Activated CD8-positive, alpha-beta memory T cell treated with anti-CD3 and anti-CD28 coated beads for 36 hours (primary cell): Measurements from ENCODE around the gene ZNF135. TPM values are rescaled to one million over a fixed set of nuclear protein-coding genes. Genes with fewer than 3 reads are reported as not detected.

Experiments
- CTCF ChIA-PET: fragments of 350-600 bp; sonication (Branson Sonifier 250); formaldehyde crosslinking; loops from one replicate; lab custom pipeline; 2021; ENCODE audit warnings: antibody characterized with exemption; lab: Charles Lee
- POLR2A ChIA-PET: fragments of 350-600 bp; sonication (Branson Sonifier 250); formaldehyde crosslinking; loops from one replicate; lab custom pipeline; 2021; ENCODE audit warnings: antibody characterized with exemption; lab: Charles Lee
- total RNA-seq, 2 experiments: library from RNA; stranded (reverse); gene quantifications; one replicate each; pipeline ENCODE4 v1.2.3, GENCODE V29; 2021

Gene ZNF135
- total RNA-seq, 2 experiments from 2014 or later, result 0.71 to 0.78 TPM

DNA sequence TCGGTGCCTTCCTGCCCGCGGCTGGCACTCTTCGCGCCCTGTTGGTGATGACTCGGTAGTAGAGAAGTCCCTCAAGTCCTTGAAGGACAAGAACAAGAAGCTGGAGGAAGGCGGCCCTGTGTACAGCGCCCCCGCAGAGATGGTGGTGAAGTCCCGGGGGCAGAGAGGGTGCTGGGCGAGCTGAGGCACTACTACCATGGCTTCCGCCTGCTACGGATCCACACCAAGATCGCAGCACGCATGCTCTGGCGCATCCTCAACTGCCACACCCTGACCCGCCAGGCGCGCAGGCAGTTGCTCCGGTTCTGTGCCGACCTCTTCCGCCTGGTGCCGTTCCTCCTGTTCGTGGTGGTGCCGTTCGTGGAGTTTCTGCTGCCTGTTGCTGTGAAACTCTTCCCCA, 14.2 kb upstream of the ZNF135 start:
- ChIA-PET POLR2A (no interaction called here), CTCF (no interaction called here)

DNA sequence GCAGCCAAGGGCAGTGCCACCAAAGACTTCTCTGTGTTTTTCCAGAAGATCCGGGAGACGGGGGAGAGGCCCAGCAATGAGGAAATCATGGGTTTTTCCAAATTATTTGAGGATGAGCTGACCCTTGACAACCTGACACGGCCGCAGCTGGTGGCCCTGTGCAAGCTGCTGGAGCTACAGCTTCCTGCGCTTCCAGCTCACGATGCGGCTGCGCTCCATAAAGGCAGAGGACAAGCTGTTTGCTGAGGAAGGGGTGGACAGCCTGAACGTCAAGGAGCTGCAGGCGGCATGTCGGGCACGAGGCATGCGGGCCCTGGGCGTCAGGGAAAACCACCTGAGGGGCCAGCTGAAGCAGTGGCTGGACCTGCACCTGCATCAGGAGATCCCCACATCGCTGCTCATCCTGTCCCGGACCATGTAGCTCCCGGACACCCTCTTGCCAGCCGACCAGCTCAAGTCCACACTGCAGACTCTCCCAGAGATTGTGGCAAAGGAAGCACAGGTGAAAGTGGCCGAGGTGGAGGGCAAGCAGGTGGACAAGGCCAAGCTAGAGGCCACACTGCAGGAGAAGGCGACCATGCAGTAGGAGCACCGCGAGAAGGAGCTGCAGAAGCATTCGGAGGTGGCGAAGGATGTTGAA, 13.6 kb upstream of the ZNF135 start:
- POLR2A ChIA-PET, result no interaction called here
- CTCF ChIA-PET, result no interaction called here

DNA sequence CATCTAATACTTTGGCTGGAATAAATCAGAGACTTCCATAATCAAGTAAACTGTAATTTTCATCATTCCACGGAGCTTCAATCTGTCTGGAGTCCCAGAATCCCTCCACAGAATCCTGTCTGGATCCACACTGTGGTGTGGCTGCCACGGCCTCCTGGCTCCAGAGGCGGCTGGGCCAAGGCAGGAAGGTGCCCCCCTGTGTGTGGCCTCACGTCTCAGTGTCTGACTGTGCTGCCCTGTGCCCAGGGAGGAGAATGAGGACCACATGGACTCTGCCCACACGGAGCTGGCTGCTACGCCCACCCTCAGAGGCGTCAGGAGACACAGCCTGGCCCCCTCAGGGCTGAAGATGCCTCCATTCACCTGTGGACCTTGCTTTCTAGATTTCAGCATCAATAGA, 12.2 kb upstream of the ZNF135 start:
- CTCF ChIA-PET, result no interaction called here
- POLR2A ChIA-PET, result no interaction called here

DNA sequence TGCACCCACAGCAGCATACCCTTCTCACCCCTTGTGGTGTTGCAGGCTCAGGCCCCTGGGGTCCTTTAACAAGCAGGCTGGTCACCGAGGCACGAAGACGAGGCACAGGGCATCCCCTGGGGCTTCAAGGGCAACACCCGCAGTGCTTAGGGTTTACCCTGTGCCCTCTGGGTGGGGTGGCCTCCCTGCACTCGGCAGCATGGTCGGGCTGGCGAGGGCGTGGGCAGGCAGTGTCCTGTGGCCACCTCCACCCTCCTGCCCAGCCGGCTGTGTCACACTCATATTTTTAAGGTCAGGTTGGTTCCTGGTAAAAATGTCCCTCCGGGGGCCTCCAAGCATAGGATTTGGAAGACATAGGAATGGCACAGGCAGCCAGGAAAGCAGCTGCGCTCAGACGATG, 11.4 kb upstream of the ZNF135 start:
- ChIA-PET POLR2A (no interaction called here), CTCF (no interaction called here)

- POLR2A ChIA-PET, result no interaction called here
- CTCF ChIA-PET, result no interaction called here
These were observed 6.8 kb upstream of the ZNF135 start for GRCh38 chr19:58052256-58052655.

- ChIA-PET POLR2A (no interaction called here), CTCF (no interaction called here)
These were observed 5.5 kb upstream of the ZNF135 start for GRCh38 chr19:58053480-58054156.

- CTCF ChIA-PET, result interaction anchor here (0.5 to 1.0 kb wide), 2 partner anchors 10 to 13 kb away, joined by 3 read pairs; no protein-coding TSS in a partner anchor
- POLR2A ChIA-PET, result no interaction called here
These were observed 3.9 kb upstream of the ZNF135 start for GRCh38 chr19:58054901-58055874.

GRCh38 chr19:58056261-58056660, 2.8 kb upstream of the ZNF135 start:
- ChIA-PET POLR2A (no interaction called here), CTCF (interaction anchor here (1.0 kb wide), 1 partner anchor 9 kb away, joined by 3 read pairs; no protein-coding TSS in a partner anchor)

DNA sequence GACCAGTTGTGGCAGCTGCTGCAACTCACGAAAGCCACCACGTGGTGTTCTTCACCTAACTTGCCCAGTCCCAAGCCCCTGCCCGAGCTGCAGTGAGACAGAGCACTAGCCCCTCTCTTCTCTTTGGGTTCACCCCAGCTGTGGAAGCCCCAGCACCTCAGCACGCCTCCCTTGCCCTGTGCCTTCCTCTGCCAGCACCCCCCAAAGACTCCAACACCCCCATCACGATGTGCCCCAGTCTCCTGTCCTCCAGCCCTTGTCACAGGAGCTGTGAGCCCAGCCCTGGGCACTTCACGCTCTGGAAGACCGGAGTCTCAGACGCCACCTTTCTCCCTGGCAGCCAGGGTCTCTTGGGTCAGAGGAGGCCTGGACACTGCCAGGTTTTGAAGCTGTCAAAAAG, 2.2 kb upstream of the ZNF135 start:
- POLR2A ChIA-PET, result no interaction called here
- CTCF ChIA-PET, result no interaction called here

DNA sequence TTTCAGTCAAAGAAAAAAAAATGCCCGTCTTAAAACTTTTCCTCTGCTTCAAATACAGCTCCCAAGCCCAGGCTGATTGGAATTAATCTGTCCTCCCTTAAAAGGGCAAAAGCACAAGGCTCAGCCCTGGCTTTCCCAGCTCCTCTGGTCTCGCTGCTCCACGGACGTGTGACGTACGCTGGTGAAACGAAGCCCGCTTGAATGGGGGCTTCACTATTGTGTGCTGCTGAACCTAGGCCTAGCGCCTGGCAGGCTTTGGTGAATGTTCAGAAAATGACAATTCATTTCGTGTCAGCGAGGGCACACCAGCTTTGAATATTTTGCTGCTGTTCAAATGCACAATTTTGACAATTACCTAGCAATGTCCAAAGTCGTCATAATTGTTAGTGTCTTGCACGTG, 615 bp upstream of the ZNF135 start:
- CTCF ChIA-PET, result no interaction called here
- POLR2A ChIA-PET, result interaction anchor here (0.7 kb wide), 1 partner anchor 28 kb away, joined by 6 read pairs; no protein-coding TSS in a partner anchor

GRCh38 chr19:58059671-58060078, 593 bp downstream of the ZNF135 start:
- CTCF ChIA-PET, result no interaction called here
- POLR2A ChIA-PET, result no interaction called here

- POLR2A ChIA-PET, result no interaction called here
- CTCF ChIA-PET, result no interaction called here
These were observed 1.1 kb downstream of the ZNF135 start for GRCh38 chr19:58060231-58060630.

DNA sequence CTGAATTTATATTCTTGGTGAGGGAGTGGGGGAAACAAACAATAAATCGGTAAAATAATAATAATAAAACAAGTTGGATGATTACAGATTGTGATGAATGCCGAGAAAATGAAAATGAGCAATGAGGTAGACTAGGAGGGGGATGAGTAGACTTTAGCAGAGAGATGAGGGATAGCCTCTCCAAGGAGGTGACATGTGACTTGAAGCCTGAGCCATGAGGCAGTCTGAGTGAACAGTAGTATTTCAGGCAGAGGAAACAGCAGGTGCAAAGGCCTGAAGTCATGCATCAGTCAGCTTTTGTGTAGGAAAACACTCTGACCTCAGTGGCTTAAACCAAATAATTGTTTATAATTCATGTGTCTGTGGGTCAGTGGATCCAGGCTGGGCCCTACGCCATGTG, 4.6 kb downstream of the ZNF135 start:
- CTCF ChIA-PET, result no interaction called here
- POLR2A ChIA-PET, result no interaction called here

- ChIA-PET CTCF (no interaction called here), POLR2A (no interaction called here)
These were observed 8.3 kb downstream of the ZNF135 start for GRCh38 chr19:58067240-58067912.

GRCh38 chr19:58079792-58080191, 20.7 kb downstream of the ZNF135 start:
- ChIA-PET CTCF (no interaction called here), POLR2A (interaction anchor here (0.5 kb wide), 1 partner anchor 187 kb away, joined by 3 read pairs; no protein-coding TSS in a partner anchor)

GRCh38 chr19:58083021-58083420, 23.9 kb downstream of the ZNF135 start:
- CTCF ChIA-PET, result no interaction called here
- POLR2A ChIA-PET, result no interaction called here

DNA sequence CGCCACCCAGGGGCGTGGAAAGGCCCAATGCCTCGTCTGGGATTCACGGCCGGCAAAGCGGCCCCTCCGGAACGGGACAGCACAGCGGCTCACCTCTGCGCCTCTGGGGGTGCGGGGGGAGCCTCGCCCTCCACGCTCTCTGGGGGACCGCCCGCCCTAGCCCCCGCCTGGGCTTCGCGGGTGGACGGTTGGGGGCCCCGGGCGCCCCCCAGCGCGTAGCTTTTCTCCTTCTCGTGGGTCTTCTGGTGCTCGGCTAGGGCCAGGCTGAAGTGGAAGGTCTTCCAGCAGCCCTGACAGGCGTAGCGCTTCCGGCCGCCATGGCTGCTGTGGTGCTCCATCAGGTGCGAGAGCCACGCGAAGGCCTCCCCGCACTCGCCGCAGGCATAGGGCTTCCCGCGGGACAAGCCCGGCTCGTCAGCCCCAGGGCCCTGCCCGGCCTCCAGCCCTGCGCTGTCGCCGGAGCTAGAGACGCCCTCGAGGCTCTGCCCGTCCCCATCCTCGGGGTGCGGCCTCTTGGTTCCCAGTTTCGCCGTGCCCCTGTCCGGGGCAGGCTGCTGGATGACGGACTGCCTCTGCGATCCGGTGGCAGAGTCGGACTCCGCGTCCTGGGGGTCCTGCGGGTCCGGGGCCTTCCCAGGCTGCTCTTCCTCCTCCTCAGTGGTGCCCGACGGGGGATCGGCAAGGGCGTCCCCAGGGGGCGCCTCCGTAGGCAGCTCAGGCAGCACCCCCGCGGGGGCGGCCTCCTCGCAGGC, 25.7 kb downstream of the ZNF135 start:
- CTCF ChIA-PET, result no interaction called here
- POLR2A ChIA-PET, result no interaction called here

GRCh38 chr19:58085348-58085875, 26.3 kb downstream of the ZNF135 start:
- ChIA-PET CTCF (no interaction called here), POLR2A (no interaction called here)
